HAP-1 (cell line): ENCODE measurements around the gene FHOD3.

Experiments used
- DNase-seq, 2 experiments: peaks; one replicate each; pipeline ENCODE4 v3.0.0-alpha.2; 2016 to 2020; ENCODE audit warnings: low spot score in 2 of 2
- H3K27me3 ChIP-seq: fragments of 250-450 bp; sonication (Bioruptor Pico); 2 replicates; pipeline ENCODE4 v1.5.1; 2020; ENCODE audit warnings: low read depth, mild to moderate bottlenecking, moderate library complexity
- H3K36me3 ChIP-seq: fragments of 250-450 bp; sonication (Bioruptor Pico); replicated peaks from 2 replicates; pipeline ENCODE4 v1.5.1; 2020; ENCODE audit warnings: mild to moderate bottlenecking
- H3K4me1 ChIP-seq: fragments of 250-450 bp; sonication (Bioruptor Pico); 2 replicates; pipeline ENCODE4 v1.5.1; 2020; ENCODE audit warnings: mild to moderate bottlenecking
- H3K4me3 ChIP-seq: fragments of 250-450 bp; sonication (Bioruptor Pico); 2 replicates; pipeline ENCODE4 v1.5.1; 2020; ENCODE audit warnings: mild to moderate bottlenecking, moderate library complexity
- H3K9me3 ChIP-seq: fragments of 250-450 bp; sonication (Bioruptor Pico); 2 replicates; pipeline ENCODE4 v1.5.1; 2020; ENCODE audit warnings: mild to moderate bottlenecking, moderate library complexity
- in situ Hi-C: fragments of 300-500 bp; cut with MboI; formaldehyde crosslinking; loops from 3 replicates; pipeline ENCODE4 v1.14.3; 2020; ENCODE audit warnings: low sequenced_read_pairs, inconsistent platforms, mixed read lengths

The FHOD3 gene

GRCh38 chr18:36281936-36282335, 15.6 kb upstream of the FHOD3 start:
- no peak for DNase-seq
- Histone ChIP-seq H3K4me3 (no peak overlapping the region), H3K36me3 (no peaks in the 10 kb centered on the region), H3K9me3 (no peaks in the 10 kb centered on the region), H3K27me3 (peaks cover 32% of the 10 kb centered on the region), H3K4me1 (no peaks in the 10 kb centered on the region)
- in situ Hi-C loops: loop anchor here (5.0 to 25.0 kb wide), 4 partner anchors 190 to 525 kb away; no protein-coding TSS in a partner anchor

- DNase-seq: no peak
- in situ Hi-C loops: loop anchor here (5.0 to 25.0 kb wide), 4 partner anchors 191 to 526 kb away; no protein-coding TSS in a partner anchor
- peaks cover 2% of the 10 kb centered on the region; the same call in 1 of the 2 replicates for H3K9me3 ChIP-seq
These were observed 14.1 kb upstream of the FHOD3 start for GRCh38 chr18:36283448-36283847.

GRCh38 chr18:36284268-36284667, 13.2 kb upstream of the FHOD3 start:
- Histone ChIP-seq H3K4me1 (no peaks in the 10 kb centered on the region), H3K36me3 (no peaks in the 10 kb centered on the region), H3K27me3 (peaks cover 21% of the 10 kb centered on the region), H3K4me3 (no peak overlapping the region), H3K9me3 (peaks cover 2% of the 10 kb centered on the region; the same call in 1 of the 2 replicates)
- in situ Hi-C loops: loop anchor here (5.0 to 25.0 kb wide), 4 partner anchors 192 to 527 kb away; no protein-coding TSS in a partner anchor
- DNase-seq: no peak

More at GRCh38 chr18:36283448-36283847, 14.1 kb upstream of the FHOD3 start:
- Histone ChIP-seq H3K36me3 (no peaks in the 10 kb centered on the region), H3K4me1 (no peaks in the 10 kb centered on the region), H3K27me3 (peaks cover 28% of the 10 kb centered on the region), H3K4me3 (no peak overlapping the region)

- H3K27me3 ChIP-seq: peaks cover 17% of the 10 kb centered on the region
- no peak overlapping the region for H3K4me3 ChIP-seq
- in situ Hi-C loops: loop anchor here (5.0 to 25.0 kb wide), 4 partner anchors 192 to 527 kb away; no protein-coding TSS in a partner anchor
- peaks cover 2% of the 10 kb centered on the region; the same call in 1 of the 2 replicates for H3K9me3 ChIP-seq
- no peaks in the 10 kb centered on the region for H3K36me3 ChIP-seq
- no peaks in the 10 kb centered on the region for H3K4me1 ChIP-seq
- peak; percentile 61 to 75 for DNase-seq
These were observed 12.7 kb upstream of the FHOD3 start for GRCh38 chr18:36284671-36285295.

- in situ Hi-C loops: loop anchor here (25.0 kb wide), 1 partner anchor 475 kb away; no protein-coding TSS in a partner anchor
- H3K4me3 ChIP-seq: no peak overlapping the region
- no peak for DNase-seq
- no peaks in the 10 kb centered on the region for H3K36me3 ChIP-seq
- no peaks in the 10 kb centered on the region for H3K27me3 ChIP-seq
- H3K4me1 ChIP-seq: no peaks in the 10 kb centered on the region
- peaks cover 2% of the 10 kb centered on the region; the same call in 1 of the 2 replicates for H3K9me3 ChIP-seq
These were observed 9.9 kb upstream of the FHOD3 start for GRCh38 chr18:36287653-36288052.

GRCh38 chr18:36288689-36289088, 8.8 kb upstream of the FHOD3 start:
- no peaks in the 10 kb centered on the region for H3K4me1 ChIP-seq
- H3K27me3 ChIP-seq: no peaks in the 10 kb centered on the region
- peaks cover 2% of the 10 kb centered on the region; the same call in 1 of the 2 replicates for H3K9me3 ChIP-seq
- H3K36me3 ChIP-seq: no peaks in the 10 kb centered on the region
- in situ Hi-C loops: loop anchor here (25.0 kb wide), 1 partner anchor 474 kb away; no protein-coding TSS in a partner anchor
- DNase-seq: no peak
- no peak overlapping the region for H3K4me3 ChIP-seq

- Histone ChIP-seq H3K9me3 (no peaks in the 10 kb centered on the region), H3K27me3 (no peaks in the 10 kb centered on the region)
- in situ Hi-C loops: loop anchor here (25.0 kb wide), 1 partner anchor 468 kb away; no protein-coding TSS in a partner anchor
These were observed 3.5 kb upstream of the FHOD3 start for GRCh38 chr18:36294031-36294430.

GRCh38 chr18:36295214-36295613, 2.3 kb upstream of the FHOD3 start:
- no peaks in the 10 kb centered on the region for H3K36me3 ChIP-seq
- H3K27me3 ChIP-seq: no peaks in the 10 kb centered on the region
- in situ Hi-C loops: loop anchor here (25.0 kb wide), 1 partner anchor 467 kb away; no protein-coding TSS in a partner anchor
- no peaks in the 10 kb centered on the region for H3K4me1 ChIP-seq
- H3K4me3 ChIP-seq: no peak overlapping the region
- no peak for DNase-seq
- no peaks in the 10 kb centered on the region for H3K9me3 ChIP-seq

More at GRCh38 chr18:36294031-36294430, 3.5 kb upstream of the FHOD3 start:
- Histone ChIP-seq H3K36me3 (no peaks in the 10 kb centered on the region), H3K4me3 (no peak overlapping the region), H3K4me1 (no peaks in the 10 kb centered on the region)
- no peak for DNase-seq

GRCh38 chr18:36295880-36296301, 1.6 kb upstream of the FHOD3 start:
- no peaks in the 10 kb centered on the region for H3K4me1 ChIP-seq
- H3K4me3 ChIP-seq: no peak overlapping the region
- in situ Hi-C loops: loop anchor here (25.0 kb wide), 1 partner anchor 466 kb away; no protein-coding TSS in a partner anchor
- no peaks in the 10 kb centered on the region for H3K27me3 ChIP-seq
- no peaks in the 10 kb centered on the region for H3K9me3 ChIP-seq
- DNase-seq: no peak
- no peaks in the 10 kb centered on the region for H3K36me3 ChIP-seq

GRCh38 chr18:36296650-36297416, 680 bp upstream of the FHOD3 start:
- H3K27me3 ChIP-seq: no peaks in the 10 kb centered on the region

GRCh38 chr18:36298126-36298741, 721 bp downstream of the FHOD3 start:
- DNase-seq: peak; percentile 21 to 73

More at GRCh38 chr18:36296650-36297416, 680 bp upstream of the FHOD3 start:
- no peaks in the 10 kb centered on the region for H3K36me3 ChIP-seq
- no peaks in the 10 kb centered on the region for H3K9me3 ChIP-seq
- peak overlapping the region; percentile 57 for H3K4me3 ChIP-seq
- DNase-seq: peak; percentile 80 to 90
- H3K4me1 ChIP-seq: no peaks in the 10 kb centered on the region; the same call in 1 of the 2 replicates
- in situ Hi-C loops: loop anchor here (25.0 kb wide), 1 partner anchor 465 kb away; no protein-coding TSS in a partner anchor

GRCh38 chr18:36299015-36299414, 1.5 kb downstream of the FHOD3 start:
- DNase-seq: no peak
- H3K36me3 ChIP-seq: no peaks in the 10 kb centered on the region

More at GRCh38 chr18:36298126-36298741, 721 bp downstream of the FHOD3 start:
- no peaks in the 10 kb centered on the region for H3K27me3 ChIP-seq
- in situ Hi-C loops: loop anchor here (25.0 kb wide), 1 partner anchor 464 kb away; no protein-coding TSS in a partner anchor
- H3K4me1 ChIP-seq: peaks cover 8% of the 10 kb centered on the region
- H3K9me3 ChIP-seq: no peaks in the 10 kb centered on the region
- H3K36me3 ChIP-seq: no peaks in the 10 kb centered on the region
- H3K4me3 ChIP-seq: peak overlapping the region; percentile 57

GRCh38 chr18:36300211-36300610, 2.7 kb downstream of the FHOD3 start:
- Histone ChIP-seq H3K4me1 (peaks cover 8% of the 10 kb centered on the region), H3K27me3 (no peaks in the 10 kb centered on the region), H3K9me3 (no peaks in the 10 kb centered on the region), H3K4me3 (no peak overlapping the region), H3K36me3 (no peaks in the 10 kb centered on the region)
- in situ Hi-C loops: no loop called here
- DNase-seq: no peak

More at GRCh38 chr18:36299015-36299414, 1.5 kb downstream of the FHOD3 start:
- no peaks in the 10 kb centered on the region for H3K27me3 ChIP-seq
- H3K9me3 ChIP-seq: no peaks in the 10 kb centered on the region
- in situ Hi-C loops: loop anchor here (25.0 kb wide), 1 partner anchor 463 kb away; no protein-coding TSS in a partner anchor
- H3K4me1 ChIP-seq: peaks cover 8% of the 10 kb centered on the region
- H3K4me3 ChIP-seq: peak overlapping the region; percentile 57
